ENCODE measurements around the gene DCST2.
"Not testable (repeated sequence)": the region's sequence is repeated elsewhere in the genome, so short reads cannot be mapped to it uniquely, and the experiment has no call there.

Gene DCST2

GRCh38 chr1:154995301-154995983 lies 38.1 kb downstream of the DCST2 start:
- DNase-seq: not testable (repeated sequence)

GRCh38 chr1:154994591-154994990 lies 39.0 kb downstream of the DCST2 start:
- DNase-seq: no peak

- no peak for DNase-seq
These were observed 39.4 kb downstream of the DCST2 start for GRCh38 chr1:154994269-154994587.

DNA sequence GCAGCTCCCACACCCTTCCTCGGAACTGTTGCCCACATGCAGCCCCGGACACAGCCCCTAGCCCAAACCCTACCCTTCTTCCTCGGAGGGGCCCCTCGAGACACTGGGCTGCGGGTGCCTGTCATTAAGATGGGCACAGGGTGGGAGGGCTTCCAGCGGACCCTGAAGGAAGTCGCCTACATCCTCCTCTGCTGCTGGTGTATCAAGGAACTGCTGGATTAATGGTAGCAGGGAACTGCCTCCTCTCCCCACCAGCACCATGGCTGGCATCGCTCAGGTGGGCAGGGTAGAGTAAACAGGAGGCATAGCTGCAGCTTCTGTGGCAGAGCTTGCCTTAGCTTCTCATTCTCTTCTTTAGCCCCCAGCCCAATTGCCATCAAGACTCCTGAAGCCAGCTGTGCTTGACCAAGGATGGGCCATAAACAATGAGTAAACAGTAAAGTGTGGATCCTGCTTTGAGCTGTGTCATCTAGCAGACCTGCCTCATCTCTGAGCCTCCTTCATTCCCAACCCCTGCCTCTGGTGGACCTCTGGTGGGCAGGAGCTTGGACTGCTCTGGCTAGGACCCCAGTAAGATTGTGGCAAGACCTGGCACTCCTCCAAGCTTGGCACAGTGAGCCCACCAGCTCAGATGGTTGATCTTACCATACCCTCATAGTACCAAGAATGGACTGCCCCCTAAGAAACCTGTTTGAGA lies 39.9 kb downstream of the DCST2 start, which contains the start of gene LENEP:
TSS of gene LENEP (plus strand) at position 15 of the 697 bp plus-strand sequence. CDS start at position 37, 22 bp downstream.
- no peak for DNase-seq

DNA sequence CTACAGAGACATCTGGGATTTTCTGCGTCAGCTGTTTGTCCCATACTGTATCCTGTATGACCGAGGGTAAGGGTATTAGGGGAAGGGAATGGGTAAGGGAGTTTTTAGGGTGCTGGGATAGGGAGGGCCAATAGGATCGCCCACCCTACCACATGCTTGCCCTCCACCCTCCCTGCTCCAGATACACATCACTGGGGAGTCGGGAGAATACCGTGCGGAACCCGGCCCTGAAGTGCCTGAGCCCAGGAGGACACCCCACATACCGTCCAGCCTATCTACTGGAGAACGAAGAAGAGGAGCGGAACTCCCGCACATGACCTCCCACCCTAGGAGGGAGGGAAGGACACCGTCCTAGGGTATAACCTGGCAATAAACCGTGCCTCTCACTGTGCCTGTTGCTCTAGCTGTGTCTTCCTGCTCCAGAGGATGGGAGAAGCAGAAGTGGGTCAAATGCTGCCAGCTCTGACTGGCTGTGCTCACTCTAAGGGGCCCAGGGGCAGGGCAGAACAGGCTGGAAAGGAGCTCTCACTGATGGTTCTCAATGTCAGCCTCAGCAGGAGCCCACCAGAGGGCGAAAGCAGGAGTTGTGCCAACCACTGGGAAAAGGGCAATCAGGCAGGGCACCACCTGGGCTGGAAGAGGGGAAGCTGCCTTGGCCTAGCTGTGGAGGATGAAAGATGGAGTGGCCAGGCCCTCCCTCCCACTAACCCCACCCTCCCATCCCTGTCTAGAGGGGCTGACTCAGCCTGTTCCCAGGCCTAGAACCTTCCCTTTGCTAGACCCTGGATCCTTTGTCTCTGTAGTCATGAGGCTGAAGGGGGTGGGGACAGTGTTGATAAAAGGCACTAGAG lies 40.6 kb downstream of the DCST2 start:
- DNase-seq: no peak

DNA sequence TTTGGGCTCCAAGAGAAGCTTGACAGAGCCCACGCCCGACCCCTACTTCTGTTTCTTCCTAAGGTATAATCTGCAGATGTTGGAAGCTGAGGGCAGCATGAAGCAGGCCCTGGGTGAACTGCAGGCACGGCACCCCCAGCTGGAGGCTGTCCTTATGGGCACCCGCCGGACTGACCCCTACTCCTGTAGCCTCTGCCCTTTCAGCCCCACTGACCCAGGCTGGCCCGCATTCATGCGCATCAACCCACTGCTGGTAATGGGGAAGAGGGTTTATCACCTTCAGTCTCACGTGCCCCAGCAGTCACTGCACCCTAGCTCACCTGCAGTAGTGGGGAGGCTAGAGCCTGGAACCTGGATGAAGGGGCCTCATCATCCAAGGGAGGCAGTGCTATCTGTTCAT lies 43.3 kb downstream of the DCST2 start:
- no peak for DNase-seq

- no peak for DNase-seq
These were observed 44.3 kb downstream of the DCST2 start for GRCh38 chr1:154989195-154989860.

- DNase-seq: no peak
These were observed 45.3 kb downstream of the DCST2 start for GRCh38 chr1:154988058-154988954.

DNA sequence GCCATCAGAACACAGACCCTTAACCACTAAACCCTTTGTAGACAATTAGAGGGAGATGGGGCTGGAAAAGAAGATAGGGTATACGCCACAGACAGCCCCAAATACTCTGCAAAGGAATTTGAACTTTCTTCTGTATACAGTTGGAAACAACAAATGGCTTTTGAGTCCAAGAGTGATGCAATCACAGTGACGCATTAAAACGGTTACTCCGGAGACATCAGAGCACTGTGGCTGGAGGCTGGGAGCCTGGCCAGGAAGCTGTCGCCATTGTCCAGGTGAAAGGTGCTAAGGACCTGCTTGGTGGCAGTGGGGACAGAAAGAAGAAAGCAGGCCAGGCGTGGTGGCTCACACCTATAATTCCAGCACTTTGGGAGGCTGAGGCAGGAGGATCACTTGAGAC lies 46.3 kb downstream of the DCST2 start:
- DNase-seq: no peak

- DNase-seq: not testable (repeated sequence)
These were observed 46.8 kb downstream of the DCST2 start for GRCh38 chr1:154986736-154987135.

DNA sequence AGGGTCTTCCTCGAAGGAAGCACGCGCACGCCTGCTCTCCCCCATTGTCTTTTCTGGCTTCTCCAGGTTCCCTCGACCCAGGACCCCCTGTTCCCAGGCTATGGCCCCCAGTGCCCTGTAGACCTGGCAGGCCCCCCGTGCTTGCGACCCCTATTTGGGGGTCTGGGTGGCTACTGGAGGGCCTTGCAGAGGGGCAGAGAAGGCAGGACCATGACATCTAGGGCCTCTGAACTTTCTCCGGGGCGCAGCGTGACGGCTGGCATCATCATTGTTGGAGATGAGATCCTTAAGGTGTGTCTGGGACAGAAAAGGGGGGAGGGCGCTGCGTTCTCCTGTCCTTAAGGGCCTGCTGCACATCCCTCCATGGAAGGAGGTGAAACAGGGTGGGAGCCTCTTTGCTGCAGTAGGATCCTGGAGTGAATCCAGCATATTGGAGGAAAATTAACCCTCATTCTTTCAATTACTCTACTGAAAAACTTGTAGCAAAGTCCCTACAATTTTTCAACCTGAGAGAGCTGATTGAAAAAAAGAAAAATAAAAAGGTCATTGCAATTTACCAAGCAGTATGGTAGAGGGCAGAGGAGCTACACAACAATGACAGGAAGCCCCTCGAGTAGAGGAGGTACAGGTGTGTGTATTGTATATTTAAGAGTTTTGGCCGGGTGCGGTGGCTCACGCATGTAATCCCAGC lies 49.7 kb downstream of the DCST2 start:
- DNase-seq: no peak

DNA sequence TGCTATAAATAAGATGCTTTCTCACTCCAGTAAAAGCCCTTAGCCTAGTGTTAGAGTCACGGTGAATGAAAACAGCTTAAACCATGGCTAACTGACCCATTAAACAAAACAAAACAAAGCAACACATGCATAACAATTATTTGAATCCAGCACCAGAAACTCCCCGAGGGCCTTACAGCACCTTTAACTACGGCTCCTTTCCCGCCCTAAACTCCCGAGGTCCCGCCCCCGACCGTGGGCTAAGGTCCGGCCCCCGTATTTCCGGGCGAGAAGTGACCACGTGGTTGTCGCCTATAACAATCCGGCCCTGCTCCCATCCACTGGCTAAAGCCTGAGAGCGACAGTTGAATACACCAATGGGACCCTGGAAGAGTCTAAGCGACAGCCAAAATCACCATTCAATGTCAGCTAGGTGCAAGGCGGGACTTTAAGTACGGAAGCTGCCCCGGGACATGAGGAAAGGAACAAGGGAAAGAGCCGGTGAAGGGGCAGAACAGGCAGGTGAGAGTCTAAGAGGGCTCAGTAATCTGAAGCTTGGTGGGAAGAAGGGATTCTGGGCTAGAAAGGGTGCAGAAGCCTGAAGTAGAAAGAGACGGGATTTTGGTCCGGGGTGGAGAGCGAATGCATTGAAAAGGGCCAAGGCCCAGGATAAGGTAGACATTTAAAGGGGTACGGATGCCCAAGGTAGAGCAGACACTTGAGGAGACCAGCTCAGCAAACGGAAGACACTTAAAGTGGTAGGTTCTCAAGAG lies 50.5 kb downstream of the DCST2 start, which contains the start of gene FLAD1:
TSS of gene FLAD1 (plus strand) at position 448 of the 752 bp plus-strand sequence. CDS start 351 bp downstream, outside the sequence.
- peak; percentile 97 for DNase-seq

DNA sequence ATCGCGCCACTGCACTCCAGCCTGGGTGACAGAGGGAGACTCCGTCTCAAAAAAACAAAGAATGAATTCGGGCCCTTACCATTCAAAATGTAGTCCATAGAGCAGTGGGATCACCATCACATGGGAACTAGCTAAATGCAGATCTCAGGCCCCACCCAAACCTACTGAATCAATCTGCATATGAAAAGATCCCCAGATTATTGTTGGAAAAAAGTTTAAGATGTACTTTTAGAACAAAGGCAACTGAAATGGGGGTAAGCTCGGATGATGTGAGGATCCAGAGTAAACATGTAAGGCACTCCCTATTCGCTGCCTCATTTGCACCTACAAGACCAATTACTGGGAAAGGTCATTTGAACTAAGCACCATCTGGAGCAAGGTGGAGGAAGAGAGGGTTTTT lies 51.2 kb downstream of the DCST2 start:
- no peak for DNase-seq

DNA sequence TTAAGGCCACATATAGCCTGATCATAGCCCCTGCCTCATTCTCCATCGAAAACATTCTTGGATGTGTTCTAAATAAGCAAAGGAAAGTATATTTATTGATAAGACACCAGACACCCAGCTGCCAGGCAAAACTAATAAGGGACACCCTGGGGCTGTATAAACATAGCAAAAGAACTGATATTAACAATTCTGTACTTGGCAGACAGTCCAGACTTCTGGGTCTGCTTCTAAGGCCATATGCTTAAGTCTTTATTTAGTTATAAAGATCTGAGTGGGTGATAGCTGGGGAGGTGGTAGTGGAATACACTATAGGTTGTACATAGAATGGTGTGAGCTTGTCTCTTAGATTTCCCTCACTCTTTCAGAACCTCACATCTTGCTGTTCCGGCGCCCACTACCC lies 55.2 kb downstream of the DCST2 start:
- DNase-seq: no peak

DNA sequence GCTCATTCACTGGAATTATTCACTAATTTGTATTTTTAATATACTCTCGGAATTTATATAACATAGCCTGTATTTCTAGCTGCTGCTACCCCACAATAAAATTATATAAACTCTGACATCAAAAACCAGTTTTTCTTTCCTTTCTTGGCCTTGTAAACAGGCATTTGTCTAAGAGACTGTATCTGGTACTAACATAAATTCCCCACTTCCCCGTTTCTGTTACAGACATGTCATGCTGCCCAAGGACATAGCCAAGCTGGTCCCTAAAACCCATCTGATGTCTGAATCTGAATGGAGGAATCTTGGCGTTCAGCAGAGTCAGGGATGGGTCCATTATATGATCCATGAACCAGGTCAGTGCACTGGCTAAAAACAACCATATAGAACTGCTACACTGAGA lies 55.8 kb downstream of the DCST2 start:
- not testable (repeated sequence) for DNase-seq

- no peak for DNase-seq
These were observed 58.0 kb downstream of the DCST2 start for GRCh38 chr1:154975409-154976059.

- DNase-seq: peak; percentile 96
These were observed 58.7 kb downstream of the DCST2 start for GRCh38 chr1:154974808-154975408.

GRCh38 chr1:154974102-154974807 lies 59.3 kb downstream of the DCST2 start, which contains the start of gene CKS1B:
TSS of gene CKS1B (plus strand) at chr1:154974681. CDS start at chr1:154974746, 65 bp downstream.
- peak; percentile 98 for DNase-seq

Measured in central memory CD4-positive, alpha-beta T cell (primary cell).